Thyroid gland (tissue), 4 donors: ENCODE measurements around the gene MEX3D. TPM values are rescaled to one million over a fixed set of nuclear protein-coding genes. Genes with fewer than 3 reads are reported as not detected.

Source experiments
- DNase-seq, 2 donors: peaks; one replicate each; pipeline ENCODE4 v3.0.0-alpha.2; 2019
- H3K27ac ChIP-seq, 3 donors: fragments of 200-600 bp; sonication (generic); 1 replicate in 2 of 3; 2 replicates in 1 of 3; pipeline ENCODE4 v1.5.1; 2016 to 2019; ENCODE audit warnings: mild to moderate bottlenecking in 1 of 3, moderate library complexity in 1 of 3
- H3K27me3 ChIP-seq: fragments of 200-600 bp; sonication (generic); one replicate; pipeline ENCODE4 v1.5.1; 2019
- H3K36me3 ChIP-seq, 2 donors: fragments of 200-600 bp; sonication (generic); one replicate each; pipeline ENCODE4 v1.5.1; 2016 to 2019
- H3K4me1 ChIP-seq, 2 donors: fragments of 200-600 bp; sonication (generic); one replicate each; pipeline ENCODE4 v1.5.1; 2017 to 2019
- H3K4me3 ChIP-seq, 3 donors: fragments of 200-600 bp; sonication (generic); replicated peaks in 1 of 3; 1 replicate in 2 of 3; 2 replicates in 1 of 3; pipeline ENCODE4 v1.5.1; 2016; ENCODE audit warnings: mild to moderate bottlenecking in 1 of 3
- H3K9me3 ChIP-seq: fragments of 200-600 bp; sonication (generic); one replicate; pipeline ENCODE4 v1.5.1; 2017
- POLR2A ChIP-seq, 2 donors: fragments of 450-650 bp; IDR thresholded peaks; one replicate each; pipeline ENCODE4 v1.6.1; 2017; ENCODE audit warnings: antibody characterized with exemption in 2 of 2, mild to moderate bottlenecking in 2 of 2, moderate library complexity in 1 of 2
- WGBS, 2 donors: methylation state at CpG; one replicate each; pipeline ENCODE4 v1.1.5; 2017; 5-methylcytosine and 5-hydroxymethylcytosine counted together
- intact Hi-C: fragments of 100-400 bp; cut with DNase I; formaldehyde crosslinking; loops from one replicate; pipeline ENCODE4 v1.15.1; 2023
- total RNA-seq, 4 donors: library from RNA; depleted of rRNA; stranded (reverse); fragments of >200 nt; gene quantifications; one replicate each; pipeline ENCODE4 v1.2.3, GENCODE V29; 2016
- TF ChIP-seq, protein P1 (sequence below), 6 experiments: fragments of 200-600 bp in 3 of 6; fragments of 450-650 bp in 3 of 6; sonication (generic) in 3 of 6; IDR thresholded peaks; one replicate each; pipeline ENCODE4 v1.5.1; 2016 to 2019; ENCODE audit warnings: antibody characterized with exemption in 6 of 6, mild to moderate bottlenecking in 2 of 6, inconsistent platforms in 1 of 6, moderate library complexity in 1 of 6

The MEX3D gene
- total RNA-seq, 4 donors from 2014 or later = 18.4 to 31.8 (median 26.4) TPM

DNA sequence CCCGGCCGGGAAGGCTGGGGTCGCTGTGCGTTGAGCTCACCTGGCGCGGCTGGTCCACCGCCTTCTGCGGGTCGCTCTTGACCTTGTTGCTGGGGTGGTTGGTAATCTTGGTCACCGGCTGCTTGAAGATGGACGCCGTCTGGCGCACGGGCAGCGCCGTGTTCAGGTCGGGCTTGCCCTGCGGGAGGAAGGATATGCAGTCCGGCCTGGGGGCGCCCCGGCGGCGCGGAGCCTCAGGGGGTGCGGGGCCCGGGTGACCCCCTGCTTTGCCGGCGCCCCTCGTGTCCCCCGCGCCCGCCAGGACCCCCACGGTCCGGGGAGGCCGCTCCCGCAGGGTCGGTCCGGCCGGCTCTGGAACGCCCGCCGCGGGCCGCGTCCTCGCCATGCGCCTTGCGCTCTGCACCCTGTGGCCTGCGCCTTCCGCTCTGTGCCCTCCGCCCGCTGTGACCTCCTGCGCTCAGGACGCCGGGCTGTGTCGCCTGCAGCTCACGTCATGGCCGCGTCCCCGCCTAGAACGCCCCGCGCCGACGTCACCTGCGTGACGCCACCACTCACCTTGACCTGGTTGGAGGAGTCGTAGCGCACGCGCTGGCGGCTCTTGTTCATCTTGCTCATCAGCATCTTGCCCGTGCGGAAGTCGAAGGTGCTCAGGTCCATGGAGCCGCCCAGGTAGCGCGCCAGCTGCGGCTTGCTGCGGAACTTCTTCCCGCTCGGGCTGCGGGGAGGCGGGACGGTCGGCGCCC, 16.5 kb upstream of the MEX3D start:
- Histone ChIP-seq H3K27ac (no peak overlapping the region), H3K27me3 (no peaks in the 10 kb centered on the region), H3K4me3 (no peak overlapping the region), H3K36me3 (peaks cover 34 to 45% of the 10 kb centered on the region in 2 donors), H3K4me1 (no peaks in the 10 kb centered on the region), H3K9me3 (no peaks in the 10 kb centered on the region)
- TF ChIP-seq, protein P1, sequence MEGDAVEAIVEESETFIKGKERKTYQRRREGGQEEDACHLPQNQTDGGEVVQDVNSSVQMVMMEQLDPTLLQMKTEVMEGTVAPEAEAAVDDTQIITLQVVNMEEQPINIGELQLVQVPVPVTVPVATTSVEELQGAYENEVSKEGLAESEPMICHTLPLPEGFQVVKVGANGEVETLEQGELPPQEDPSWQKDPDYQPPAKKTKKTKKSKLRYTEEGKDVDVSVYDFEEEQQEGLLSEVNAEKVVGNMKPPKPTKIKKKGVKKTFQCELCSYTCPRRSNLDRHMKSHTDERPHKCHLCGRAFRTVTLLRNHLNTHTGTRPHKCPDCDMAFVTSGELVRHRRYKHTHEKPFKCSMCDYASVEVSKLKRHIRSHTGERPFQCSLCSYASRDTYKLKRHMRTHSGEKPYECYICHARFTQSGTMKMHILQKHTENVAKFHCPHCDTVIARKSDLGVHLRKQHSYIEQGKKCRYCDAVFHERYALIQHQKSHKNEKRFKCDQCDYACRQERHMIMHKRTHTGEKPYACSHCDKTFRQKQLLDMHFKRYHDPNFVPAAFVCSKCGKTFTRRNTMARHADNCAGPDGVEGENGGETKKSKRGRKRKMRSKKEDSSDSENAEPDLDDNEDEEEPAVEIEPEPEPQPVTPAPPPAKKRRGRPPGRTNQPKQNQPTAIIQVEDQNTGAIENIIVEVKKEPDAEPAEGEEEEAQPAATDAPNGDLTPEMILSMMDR (IDR thresholded peaks at IDR 0.05) = no peak
- TF ChIP-seq POLR2A (IDR thresholded peaks at IDR 0.05) = no peak
- WGBS, 2 donors = 92 to 94% methylated on average over 56 to 71 of the region's 87 CpGs
- intact Hi-C loops = no loop called here
- DNase-seq = no peak

DNA sequence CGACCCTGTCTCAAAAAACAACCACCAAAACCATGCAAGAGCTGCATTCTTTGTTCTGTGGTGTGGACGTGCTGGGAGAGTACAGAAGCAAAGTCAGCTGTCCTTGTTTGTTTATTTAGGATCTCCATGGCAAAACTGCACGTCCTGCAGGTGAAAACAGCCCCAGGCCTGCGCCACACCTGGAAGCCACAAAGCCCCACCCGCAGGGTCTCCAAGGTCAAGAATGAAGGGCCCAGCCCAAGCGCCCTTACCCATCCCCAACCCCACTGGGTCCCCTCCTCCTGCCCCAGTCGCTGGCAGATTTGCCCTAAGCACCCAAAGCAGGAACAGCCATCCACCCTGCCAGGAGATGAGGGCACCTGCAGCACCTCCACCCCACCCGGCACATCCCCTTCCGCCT, 14.1 kb upstream of the MEX3D start:
- intact Hi-C loops = no loop called here
- 85 to 100% methylated on average over 1 to 7 of the region's 9 CpGs for WGBS, 2 donors
- no peak for DNase-seq
- Histone ChIP-seq H3K4me1 (no peaks in the 10 kb centered on the region), H3K4me3 (no peak overlapping the region), H3K27ac (no peak overlapping the region), H3K36me3 (peaks cover 34 to 54% of the 10 kb centered on the region in 2 donors), H3K27me3 (no peaks in the 10 kb centered on the region), H3K9me3 (no peaks in the 10 kb centered on the region)
- TF ChIP-seq, protein P1 (IDR thresholded peaks at IDR 0.05) = no peak
- TF ChIP-seq POLR2A (IDR thresholded peaks at IDR 0.05) = no peak

DNA sequence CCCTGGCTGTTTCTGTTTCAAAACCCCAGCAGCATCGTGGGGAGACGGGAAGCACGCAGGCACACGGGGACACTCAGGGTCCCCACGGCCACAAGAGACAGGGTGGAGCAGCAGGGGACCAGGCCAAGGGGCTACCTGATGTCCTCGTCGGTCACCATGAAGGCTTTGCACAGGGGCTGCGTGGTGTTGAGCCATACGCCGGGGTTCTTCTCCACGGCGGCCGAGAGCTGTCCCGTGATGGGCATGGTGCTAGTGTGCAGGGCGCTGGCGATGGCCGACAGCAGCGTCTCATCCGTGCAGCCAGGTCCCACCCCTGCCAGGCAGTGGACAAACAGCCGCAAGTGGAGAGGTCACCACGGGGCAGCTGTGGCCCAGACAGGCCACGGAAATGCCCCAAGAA, 12.8 kb upstream of the MEX3D start:
- H3K4me3 ChIP-seq = no peak overlapping the region
- DNase-seq = no peak
- H3K27me3 ChIP-seq = no peaks in the 10 kb centered on the region
- no peaks in the 10 kb centered on the region for H3K4me1 ChIP-seq
- WGBS, 2 donors = 90 to 98% methylated on average over 8 to 13 of the region's 22 CpGs
- H3K36me3 ChIP-seq = peaks cover 34 to 56% of the 10 kb centered on the region in 2 donors
- H3K27ac ChIP-seq = no peak overlapping the region
- TF ChIP-seq POLR2A (IDR thresholded peaks at IDR 0.05) = no peak
- TF ChIP-seq, protein P1 (IDR thresholded peaks at IDR 0.05) = no peak
- H3K9me3 ChIP-seq = no peaks in the 10 kb centered on the region
- intact Hi-C loops = no loop called here

DNA sequence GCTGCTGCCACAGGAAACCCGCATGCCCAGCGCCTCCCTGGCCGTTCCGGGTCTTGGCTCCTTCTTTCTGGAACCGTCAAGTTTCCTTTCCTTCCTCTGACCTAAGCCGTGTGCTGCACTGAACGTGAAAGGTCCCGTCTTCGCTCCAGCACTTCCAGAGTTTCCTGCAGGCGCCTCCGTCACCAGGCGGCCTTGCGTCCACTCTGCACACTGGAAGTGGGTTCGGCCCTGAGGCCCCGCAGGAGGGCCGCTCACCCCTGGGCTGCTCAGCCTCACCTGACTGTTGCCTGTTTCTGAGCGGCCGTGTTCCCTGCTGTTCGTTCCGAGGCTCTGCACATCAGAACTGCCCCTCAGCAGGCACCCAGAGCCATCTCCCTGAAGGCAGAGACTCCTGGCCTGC, 12.3 kb upstream of the MEX3D start:
- no peak for DNase-seq
- peaks cover 34 to 56% of the 10 kb centered on the region in 2 donors for H3K36me3 ChIP-seq
- H3K4me1 ChIP-seq = no peaks in the 10 kb centered on the region
- H3K4me3 ChIP-seq = no peak overlapping the region
- 94 to 98% methylated on average over 20 of the region's 20 CpGs for WGBS, 2 donors
- TF ChIP-seq POLR2A (IDR thresholded peaks at IDR 0.05) = no peak
- TF ChIP-seq, protein P1 (IDR thresholded peaks at IDR 0.05) = no peak
- no peaks in the 10 kb centered on the region for H3K27me3 ChIP-seq
- no peaks in the 10 kb centered on the region for H3K9me3 ChIP-seq
- no peak overlapping the region for H3K27ac ChIP-seq
- intact Hi-C loops = no loop called here

DNA sequence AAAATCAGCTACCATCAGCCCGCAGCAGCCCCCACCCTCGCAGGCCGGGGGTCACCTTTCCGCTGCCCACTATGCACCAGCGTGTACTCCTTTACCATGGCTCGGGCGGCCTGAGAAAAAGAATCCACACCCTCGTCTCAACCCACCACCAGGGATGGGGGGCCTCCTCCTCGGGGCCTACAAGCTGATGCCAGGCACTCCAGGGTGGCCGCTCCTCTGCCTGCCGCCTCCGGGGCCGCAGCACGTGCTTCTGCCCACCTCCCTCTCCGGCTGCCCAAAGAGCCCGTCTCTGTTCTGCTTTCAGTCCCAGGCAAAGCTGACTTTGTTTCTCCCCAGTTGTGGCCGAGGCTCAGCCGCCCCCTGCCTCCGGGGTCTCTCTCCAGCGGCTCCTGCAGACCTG, 11.1 kb upstream of the MEX3D start:
- no peaks in the 10 kb centered on the region for H3K9me3 ChIP-seq
- H3K36me3 ChIP-seq = peaks cover 30 to 49% of the 10 kb centered on the region in 2 donors
- no peak overlapping the region for H3K4me3 ChIP-seq
- no peaks in the 10 kb centered on the region for H3K27me3 ChIP-seq
- intact Hi-C loops = no loop called here
- 95 to 97% methylated on average over 20 of the region's 20 CpGs for WGBS, 2 donors
- no peak overlapping the region for H3K27ac ChIP-seq
- DNase-seq = no peak
- TF ChIP-seq, protein P1 (IDR thresholded peaks at IDR 0.05) = no peak
- TF ChIP-seq POLR2A (IDR thresholded peaks at IDR 0.05) = no peak
- no peaks in the 10 kb centered on the region for H3K4me1 ChIP-seq
